MCF 10A (cell line): ENCODE data around the gene CCDC28A. TPM values are rescaled to one million over a fixed set of nuclear protein-coding genes. Genes with fewer than 3 reads are reported as not detected.

ENCODE experiments used
- BruUV-seq: library from RNA; stranded (reverse); fragments of 400-500 nt; replicated peaks from 2 replicates; lab custom pipeline; 2021; lab: Mats Ljungman, UMichigan
- CTCF ChIA-PET: fragments of 300-600 bp; sonication (Branson Sonifier 250); formaldehyde crosslinking; extraction: SDS; loops from one replicate; lab custom pipeline; 2021; ENCODE audit warnings: antibody characterized with exemption, inconsistent platforms; lab: Yijun Ruan, JAX
- POLR2A ChIA-PET: fragments of 300-600, 350-650 bp; sonication (Branson Sonifier 250); formaldehyde crosslinking; extraction: SDS; loops from one replicate; lab custom pipeline; 2020; ENCODE audit warnings: antibody characterized with exemption, inconsistent platforms; lab: Yijun Ruan, JAX
- DNase-seq: peaks from one replicate; pipeline ENCODE4 v3.0.0-alpha.2; 2018; ENCODE audit not compliant: unreplicated experiment
- H3K27ac Mint-ChIP-seq: one replicate; pipeline ENCODE4 v1.8.0; 2022; ENCODE audit warnings: mild to moderate bottlenecking, low read depth, mixed read lengths; ENCODE audit not compliant: unreplicated experiment
- H3K27me3 Mint-ChIP-seq: one replicate; pipeline ENCODE4 v1.8.0; 2022; ENCODE audit warnings: mixed read lengths; ENCODE audit not compliant: insufficient read depth, unreplicated experiment
- H3K36me3 Mint-ChIP-seq: one replicate; pipeline ENCODE4 v1.8.0; 2022; ENCODE audit warnings: mild to moderate bottlenecking, moderate library complexity, mixed read lengths; ENCODE audit not compliant: insufficient read depth, unreplicated experiment
- H3K4me1 Mint-ChIP-seq: one replicate; pipeline ENCODE4 v1.8.0; 2022; ENCODE audit warnings: mixed read lengths; ENCODE audit not compliant: insufficient read depth, unreplicated experiment
- H3K4me3 Mint-ChIP-seq: one replicate; pipeline ENCODE4 v1.8.0; 2022; ENCODE audit warnings: mild to moderate bottlenecking, moderate library complexity, mixed read lengths; ENCODE audit not compliant: unreplicated experiment
- H3K9me3 Mint-ChIP-seq: one replicate; pipeline ENCODE4 v1.8.0; 2022; ENCODE audit warnings: mixed read lengths; ENCODE audit not compliant: unreplicated experiment
- CTCF ChIP-seq: fragments of 200-600 bp; IDR thresholded peaks from one replicate; pipeline ENCODE4 v1.8.0; 2022; ENCODE audit warnings: antibody characterized with exemption, mild to moderate bottlenecking; ENCODE audit not compliant: unreplicated experiment
- intact Hi-C: fragments of 100-400 bp; cut with micrococcal nuclease; formaldehyde crosslinking; loops from 2 replicates; pipeline ENCODE4 v1.14.1; 2022
- total RNA-seq: library from RNA; stranded (reverse); gene quantifications from 2 replicates; pipeline ENCODE4 v1.2.3, GENCODE V29; 2022

The CCDC28A gene
- total RNA-seq, 1 experiment from 2014 or later, result 15.8 TPM

GRCh38 chr6:138803861-138804260 is 30.3 kb downstream of the CCDC28A start:
- Mint-ChIP-seq H3K9me3 (no peaks in the 10 kb centered on the region), H3K27me3 (no peaks in the 10 kb centered on the region), H3K36me3 (no peaks in the 10 kb centered on the region), H3K27ac (no peak overlapping the region), H3K4me1 (no peaks in the 10 kb centered on the region), H3K4me3 (no peak overlapping the region)
- intact Hi-C loops, result no loop called here
- TF ChIP-seq CTCF, result no peak
- DNase-seq, result no peak
- POLR2A ChIA-PET, result interaction anchor here (0.5 to 0.7 kb wide), 2 partner anchors 409 to 1966 kb away, joined by 3 read pairs; no protein-coding TSS in a partner anchor
- CTCF ChIA-PET, result interaction anchor here (0.6 to 1.1 kb wide), 2 partner anchors 12 to 185 kb away, joined by 3 read pairs; no protein-coding TSS in a partner anchor
- BruUV-seq, result no TSS peak

GRCh38 chr6:138805016-138805765 is 31.6 kb downstream of the CCDC28A start:
- no TSS peak for BruUV-seq
- no peaks in the 10 kb centered on the region for H3K9me3 Mint-ChIP-seq
- no peak for TF ChIP-seq CTCF
- no peak for DNase-seq
- H3K27me3 Mint-ChIP-seq, result no peaks in the 10 kb centered on the region
- ChIA-PET POLR2A (interaction anchor here (0.6 to 1.1 kb wide), 2 partner anchors 8 to 36 kb away, joined by 3 read pairs; no protein-coding TSS in a partner anchor), CTCF (interaction anchor here (0.6 to 1.3 kb wide), 4 partner anchors 11 to 596 kb away, joined by 3 to 6 read pairs (median 3); no protein-coding TSS in a partner anchor)
- H3K4me3 Mint-ChIP-seq, result no peak overlapping the region
- H3K27ac Mint-ChIP-seq, result no peak overlapping the region
- H3K36me3 Mint-ChIP-seq, result no peaks in the 10 kb centered on the region
- intact Hi-C loops, result no loop called here
- H3K4me1 Mint-ChIP-seq, result no peaks in the 10 kb centered on the region

- BruUV-seq, result no TSS peak
- intact Hi-C loops, result no loop called here
- no peak for TF ChIP-seq CTCF
- H3K36me3 Mint-ChIP-seq, result no peaks in the 10 kb centered on the region
- H3K27ac Mint-ChIP-seq, result no peak overlapping the region
- H3K4me1 Mint-ChIP-seq, result no peaks in the 10 kb centered on the region
- H3K9me3 Mint-ChIP-seq, result no peaks in the 10 kb centered on the region
- DNase-seq, result no peak
- no peak overlapping the region for H3K4me3 Mint-ChIP-seq
- POLR2A ChIA-PET, result interaction anchor here (0.6 kb wide), 1 partner anchor 14 kb away, joined by 3 read pairs; no protein-coding TSS in a partner anchor
- no peaks in the 10 kb centered on the region for H3K27me3 Mint-ChIP-seq
- CTCF ChIA-PET, result interaction anchor here (0.5 to 0.7 kb wide), 2 partner anchors 122 to 182 kb away, joined by 3 to 4 read pairs; no protein-coding TSS in a partner anchor
Measured at GRCh38 chr6:138806889-138807288, 33.3 kb downstream of the CCDC28A start.

GRCh38 chr6:138809677-138810076 is 36.1 kb downstream of the CCDC28A start:
- H3K4me1 Mint-ChIP-seq, result no peaks in the 10 kb centered on the region
- no peak overlapping the region for H3K4me3 Mint-ChIP-seq
- intact Hi-C loops, result no loop called here
- TF ChIP-seq CTCF, result no peak
- CTCF ChIA-PET, result no interaction called here
- no peaks in the 10 kb centered on the region for H3K27me3 Mint-ChIP-seq
- no peak overlapping the region for H3K27ac Mint-ChIP-seq
- no peaks in the 10 kb centered on the region for H3K36me3 Mint-ChIP-seq
- no peaks in the 10 kb centered on the region for H3K9me3 Mint-ChIP-seq
- no peak for DNase-seq
- POLR2A ChIA-PET, result no interaction called here
- no TSS peak for BruUV-seq
